GM19035 (cell line): ENCODE results near the gene PYGM.
"Not testable (repeated sequence)": the region's sequence is repeated elsewhere in the genome, so short reads cannot be mapped to it uniquely, and the experiment has no call there.

Experiments
- ATAC-seq: cut with Tn5 transposase; IDR thresholded peaks from one replicate; pipeline ENCODE4 v1.9.1; 2021; ENCODE audit not compliant: unreplicated experiment

PYGM gene

GRCh38 chr11:64718780-64719124, 41.0 kb downstream of the PYGM start:
- ATAC-seq: no peak

- ATAC-seq: no peak
Measured at GRCh38 chr11:64718084-64718779, 41.5 kb downstream of the PYGM start.

GRCh38 chr11:64717268-64717578, 42.6 kb downstream of the PYGM start:
- no peak for ATAC-seq

- no peak for ATAC-seq
Measured at GRCh38 chr11:64716473-64717267, 43.1 kb downstream of the PYGM start.

- no peak for ATAC-seq
Measured at GRCh38 chr11:64715756-64716472, 43.9 kb downstream of the PYGM start.

- no peak for ATAC-seq
Measured at GRCh38 chr11:64715110-64715509, 44.7 kb downstream of the PYGM start.

GRCh38 chr11:64714666-64715065, 45.1 kb downstream of the PYGM start:
- ATAC-seq: no peak

- ATAC-seq: no peak
Measured at GRCh38 chr11:64713781-64714363, 45.9 kb downstream of the PYGM start.

- no peak for ATAC-seq
Measured at GRCh38 chr11:64713016-64713707, 46.6 kb downstream of the PYGM start.

- no peak for ATAC-seq
Measured at GRCh38 chr11:64712430-64713015, 47.3 kb downstream of the PYGM start.

GRCh38 chr11:64711956-64712362, 47.8 kb downstream of the PYGM start:
- ATAC-seq: no peak

GRCh38 chr11:64711138-64711955, 48.4 kb downstream of the PYGM start:
- ATAC-seq: no peak

GRCh38 chr11:64710418-64711137, 49.2 kb downstream of the PYGM start:
- no peak for ATAC-seq

GRCh38 chr11:64705501-64705900, 54.3 kb downstream of the PYGM start:
- no peak for ATAC-seq

GRCh38 chr11:64703048-64703447, 56.7 kb downstream of the PYGM start:
- no peak for ATAC-seq

- ATAC-seq: not testable (repeated sequence)
Measured at GRCh38 chr11:64701956-64702355, 57.8 kb downstream of the PYGM start.

GRCh38 chr11:64698427-64698826, 61.3 kb downstream of the PYGM start:
- no peak for ATAC-seq

GRCh38 chr11:64697663-64698375, 62.0 kb downstream of the PYGM start:
- no peak for ATAC-seq
